Neural cell (in vitro differentiated cells): ENCODE measurements around the gene ATF1.
"Not testable (repeated sequence)": the region's sequence is repeated elsewhere in the genome, so short reads cannot be mapped to it uniquely, and the experiment has no call there.

ENCODE experiments used
- CTCF ChIP-seq: fragments of 450-650 bp; IDR thresholded peaks from 2 replicates; pipeline ENCODE4 v1.5.1; 2014; ENCODE audit warnings: antibody characterized with exemption, mild to moderate bottlenecking, moderate library complexity; ENCODE audit not compliant: poor library complexity, severe bottlenecking
- EZH2 ChIP-seq: fragments of 200-600, 300-800 bp; shearing (Covaris generic), sonication (generic); IDR thresholded peaks from 2 replicates; pipeline ENCODE4 v1.6.1; 2014; ENCODE audit warnings: antibody characterized with exemption, low read length, borderline replicate concordance, mild to moderate bottlenecking; ENCODE audit not compliant: insufficient read depth, poor library complexity, severe bottlenecking
- MXI1 ChIP-seq: fragments of 450-650 bp; conservative IDR thresholded peaks from 2 replicates; pipeline ENCODE4 v1.6.1; 2014; ENCODE audit warnings: antibody characterized with exemption, mild to moderate bottlenecking; ENCODE audit not compliant: poor library complexity, severe bottlenecking
- POLR2AphosphoS5 ChIP-seq: IDR thresholded peaks from 2 replicates; pipeline ENCODE4 v1.6.1; 2012
- RAD21 ChIP-seq: fragments of 450-650 bp; conservative IDR thresholded peaks from 2 replicates; pipeline ENCODE4 v1.6.1; 2014; ENCODE audit warnings: antibody characterized with exemption, mild to moderate bottlenecking, moderate library complexity
- SMC3 ChIP-seq: fragments of 450-650 bp; conservative IDR thresholded peaks from 2 replicates; pipeline ENCODE4 v1.6.1; 2014; ENCODE audit warnings: antibody characterized with exemption, mild to moderate bottlenecking, moderate library complexity; ENCODE audit not compliant: poor library complexity
- TAF1 ChIP-seq: IDR thresholded peaks from 2 replicates; pipeline ENCODE4 v1.6.1; 2012; ENCODE audit warnings: low read depth

GRCh38 chr12:50868881-50869280 lies 105.0 kb downstream of the ATF1 start:
- not testable (repeated sequence) for TF ChIP-seq CTCF, POLR2AphosphoS5, EZH2, RAD21, MXI1, TAF1, SMC3
